HEK293 (cell line): ENCODE data around the gene POLR2C.

Source experiments
- BCL11B ChIP-seq: fragments of 450-650 bp; formaldehyde crosslinking; IDR thresholded peaks from 2 replicates; pipeline ENCODE4 v1.5.1; 2016; ENCODE audit warnings: low read depth, missing biosample characterization, missing genetic modification characterization
- BCL6B ChIP-seq: fragments of 450-650 bp; formaldehyde crosslinking; IDR thresholded peaks from 2 replicates; pipeline ENCODE4 v1.5.1; 2017; ENCODE audit warnings: missing biosample characterization, missing genetic modification characterization
- GLI4 ChIP-seq: fragments of 450-650 bp; formaldehyde crosslinking; IDR thresholded peaks from 2 replicates; pipeline ENCODE4 v1.5.1; 2016; ENCODE audit warnings: missing biosample characterization, missing genetic modification characterization
- GLIS1 ChIP-seq: fragments of 450-650 bp; formaldehyde crosslinking; IDR thresholded peaks from 2 replicates; pipeline ENCODE4 v1.5.1; 2016; ENCODE audit warnings: missing biosample characterization, missing genetic modification characterization
- HIC1 ChIP-seq: fragments of 450-650 bp; formaldehyde crosslinking; IDR thresholded peaks from 2 replicates; pipeline ENCODE4 v1.5.1; 2016; ENCODE audit warnings: missing biosample characterization, missing genetic modification characterization
- IKZF3 ChIP-seq: fragments of 450-650 bp; IDR thresholded peaks from 2 replicates; pipeline ENCODE4 v1.5.0; 2018; ENCODE audit warnings: missing biosample characterization, mild to moderate bottlenecking, missing genetic modification characterization, moderate library complexity
- MEIS1 ChIP-seq: sonication (generic); formaldehyde crosslinking; IDR thresholded peaks from 2 replicates; pipeline ENCODE4 v1.8.1; 2022; ENCODE audit warnings: missing genetic modification reagents, mild to moderate bottlenecking, borderline replicate concordance
- OVOL3 ChIP-seq: fragments of 450-650 bp; formaldehyde crosslinking; IDR thresholded peaks from 2 replicates; pipeline ENCODE4 v1.5.1; 2016; ENCODE audit warnings: missing biosample characterization, missing genetic modification characterization
- RBAK ChIP-seq: fragments of 450-650 bp; formaldehyde crosslinking; IDR thresholded peaks from 2 replicates; pipeline ENCODE4 v1.5.1; 2016; ENCODE audit warnings: missing biosample characterization, missing genetic modification characterization
- REPIN1 ChIP-seq: fragments of 450-650 bp; formaldehyde crosslinking; IDR thresholded peaks from 2 replicates; pipeline ENCODE4 v1.5.1; 2017; ENCODE audit warnings: missing biosample characterization, missing genetic modification characterization, low read depth
- SP7 ChIP-seq: fragments of 450-650 bp; formaldehyde crosslinking; IDR thresholded peaks from 2 replicates; pipeline ENCODE4 v1.5.1; 2016; ENCODE audit warnings: missing biosample characterization, missing genetic modification characterization
- ZBTB1 ChIP-seq: fragments of 450-650 bp; formaldehyde crosslinking; IDR thresholded peaks from 2 replicates; pipeline ENCODE4 v1.5.1; 2016; ENCODE audit warnings: missing biosample characterization, missing genetic modification characterization
- ZBTB10 ChIP-seq: fragments of 450-650 bp; formaldehyde crosslinking; IDR thresholded peaks from 2 replicates; pipeline ENCODE4 v1.5.1; 2016; ENCODE audit warnings: missing biosample characterization, missing genetic modification characterization
- ZBTB21 ChIP-seq: fragments of 450-650 bp; formaldehyde crosslinking; IDR thresholded peaks from 2 replicates; pipeline ENCODE4 v1.5.1; 2017; ENCODE audit warnings: missing biosample characterization, missing genetic modification characterization
- ZBTB26 ChIP-seq: fragments of 450-650 bp; formaldehyde crosslinking; optimal IDR thresholded peaks from 2 replicates; pipeline ENCODE3; 2016; ENCODE audit warnings: missing biosample characterization, mild to moderate bottlenecking, missing genetic modification characterization
- ZEB2 ChIP-seq: fragments of 450-650 bp; formaldehyde crosslinking; IDR thresholded peaks from 2 replicates; pipeline ENCODE4 v1.5.1; 2016; ENCODE audit warnings: missing biosample characterization, missing genetic modification characterization
- ZIC2 ChIP-seq: fragments of 450-650 bp; formaldehyde crosslinking; IDR thresholded peaks from 2 replicates; pipeline ENCODE4 v1.5.1; 2016; ENCODE audit warnings: missing biosample characterization, missing genetic modification characterization
- ZNF146 ChIP-seq: fragments of 450-650 bp; formaldehyde crosslinking; IDR thresholded peaks from 2 replicates; pipeline ENCODE4 v1.5.1; 2016; ENCODE audit warnings: missing biosample characterization, missing genetic modification characterization
- ZNF18 ChIP-seq: fragments of 450-650 bp; formaldehyde crosslinking; IDR thresholded peaks from 2 replicates; pipeline ENCODE4 v1.5.1; 2016; ENCODE audit warnings: missing biosample characterization, missing genetic modification characterization
- ZNF239 ChIP-seq: fragments of 450-650 bp; formaldehyde crosslinking; IDR thresholded peaks from 2 replicates; pipeline ENCODE4 v1.5.1; 2016; ENCODE audit warnings: missing biosample characterization, missing genetic modification characterization
- ZNF280D ChIP-seq: fragments of 450-650 bp; formaldehyde crosslinking; IDR thresholded peaks from 2 replicates; pipeline ENCODE4 v1.5.1; 2016; ENCODE audit warnings: missing biosample characterization, missing genetic modification characterization
- ZNF404 ChIP-seq: fragments of 450-650 bp; formaldehyde crosslinking; IDR thresholded peaks from 2 replicates; pipeline ENCODE4 v1.5.1; 2017; ENCODE audit warnings: missing biosample characterization, missing genetic modification characterization
- ZNF530 ChIP-seq: fragments of 450-650 bp; formaldehyde crosslinking; IDR thresholded peaks from 2 replicates; pipeline ENCODE4 v1.5.1; 2016; ENCODE audit warnings: low read depth, missing biosample characterization, missing genetic modification characterization
- ZNF792 ChIP-seq: fragments of 450-650 bp; formaldehyde crosslinking; IDR thresholded peaks from 2 replicates; pipeline ENCODE4 v1.5.1; 2016; ENCODE audit warnings: missing biosample characterization, missing genetic modification characterization
- ZSCAN5A ChIP-seq: fragments of 450-650 bp; formaldehyde crosslinking; IDR thresholded peaks from 2 replicates; pipeline ENCODE4 v1.5.1; 2016; ENCODE audit warnings: missing biosample characterization, missing genetic modification characterization

Gene POLR2C

GRCh38 chr16:57485916-57486857 is 23.7 kb downstream of the POLR2C start, which contains the start of gene DOK4 (continued):
- TF ChIP-seq ZEB2 (tag by site-specific recombination): no peak
- TF ChIP-seq MEIS1 (CRISPR knock-in tag): no peak
- TF ChIP-seq ZBTB26 (tag by site-specific recombination): peak; percentile 50
- TF ChIP-seq ZNF18 (tag by site-specific recombination): no peak
- TF ChIP-seq BCL6B (tag by site-specific recombination): no peak
- no peak for TF ChIP-seq ZNF280D
- TF ChIP-seq ZIC2: no peak; the same call in 1 of the 2 replicates
- no peak for TF ChIP-seq ZNF792 (tag by site-specific recombination)
- TF ChIP-seq ZNF146 (tag by site-specific recombination): no peak
- TF ChIP-seq ZBTB1: no peak
- no peak for TF ChIP-seq ZNF239
- no peak for TF ChIP-seq RBAK
- peak; percentile 64; the same call in 1 of the 2 replicates for TF ChIP-seq ZBTB10
- TF ChIP-seq ZSCAN5A (tag by site-specific recombination): no peak
- TF ChIP-seq ZBTB21 (tag by site-specific recombination): no peak
- TF ChIP-seq GLIS1 (tag by site-specific recombination): peak; percentile 78
- TF ChIP-seq HIC1 (tag by site-specific recombination): no peak
- no peak for TF ChIP-seq BCL11B (tag by site-specific recombination)
- TF ChIP-seq REPIN1 (tag by site-specific recombination): no peak
- TF ChIP-seq GLI4 (tag by site-specific recombination): no peak
- TF ChIP-seq OVOL3 (tag by site-specific recombination): no peak
- TF ChIP-seq IKZF3 (tag by site-specific recombination): peak; percentile 41; the same call in 1 of the 2 replicates
- no peak for TF ChIP-seq SP7 (tag by site-specific recombination)
- TF ChIP-seq ZNF404 (tag by site-specific recombination): no peak
- TF ChIP-seq ZNF530: no peak
